HCT116 (cell line): Measurements from ENCODE around the gene LIPH. TPM values are rescaled to one million over a fixed set of nuclear protein-coding genes. Genes with fewer than 3 reads are reported as not detected.

ENCODE experiments used
- ATAC-seq: fragments of 200-7000 bp; cut with Tn5 transposase; 2 replicates; pipeline ENCODE4 v1.9.1; 2020; ENCODE audit warnings: mild to moderate bottlenecking, moderate library complexity
- BruUV-seq: library from RNA; stranded (reverse); fragments of 400-500 nt; replicated peaks from 2 replicates; lab custom pipeline; 2021; lab: Mats Ljungman, UMichigan
- CTCF ChIA-PET: fragments of 300-600 bp; sonication (Branson Sonifier 250); formaldehyde crosslinking; loops from one replicate; lab custom pipeline; 2021; ENCODE audit warnings: antibody characterized with exemption; lab: Charles Lee
- POLR2A ChIA-PET: fragments of 300-600, 350-600 bp; sonication (Branson Sonifier 250); formaldehyde crosslinking; loops from one replicate; lab custom pipeline; 2021; ENCODE audit warnings: antibody characterized with exemption; lab: Charles Lee
- RAD21 ChIA-PET, 2 experiments: fragments of 300-600 bp; sonication (Branson Sonifier 250); formaldehyde crosslinking; loops; one replicate each; lab custom pipeline; 2023; ENCODE audit warnings: low total read pairs in 2 of 2; ENCODE audit not compliant: uncharacterized antibody in 2 of 2, unreplicated experiment in 2 of 2, low non-redundant PET in 1 of 2; lab: Charles Lee
- DNase-seq: peaks from one replicate; pipeline ENCODE4 v3.0.0-alpha.2; 2010; ENCODE audit warnings: low read depth, low spot score
- H2AFZ ChIP-seq: fragments of 200-600 bp; shearing (Covaris generic), sonication (generic); 2 replicates; pipeline ENCODE4 v1.6.1; 2017; ENCODE audit warnings: low read depth, mixed run types, mixed read lengths, antibody characterized with exemption, low read length; ENCODE audit not compliant: poor library complexity, severe bottlenecking
- H3K27ac ChIP-seq: 2 replicates; pipeline ENCODE4 v1.5.1; 2012; ENCODE audit warnings: low read depth, low read length
- H3K27me3 ChIP-seq: fragments of 200-600 bp; sonication (generic); 2 replicates; pipeline ENCODE4 v1.6.1; 2016; ENCODE audit warnings: mixed run types, low read length, mixed read lengths; ENCODE audit not compliant: insufficient read depth
- H3K36me3 ChIP-seq, 2 experiments: fragments of 200-500 bp in 1 of 2; fragments of 200-600 bp in 1 of 2; sonication (Bioruptor generic) in 1 of 2; sonication (generic) in 1 of 2; 2 replicates each; pipeline versions ENCODE4 v1.5.1 to v1.6.1; 2014 to 2016; ENCODE audit warnings: low read length in 2 of 2, inconsistent platforms in 1 of 2, mixed read lengths in 1 of 2, mixed run types in 1 of 2; ENCODE audit not compliant: insufficient read depth in 2 of 2, control insufficient read depth in 1 of 2
- H3K4me1 ChIP-seq, 2 experiments: fragments of 200-600 bp in 1 of 2; sonication (generic) in 1 of 2; 2 replicates each; pipeline versions ENCODE4 v1.5.1 to v1.6.1; 2012 to 2017; ENCODE audit warnings: low read length in 2 of 2, inconsistent platforms in 1 of 2, mild to moderate bottlenecking in 1 of 2, mixed read lengths in 1 of 2, mixed run types in 1 of 2, moderate library complexity in 1 of 2; ENCODE audit not compliant: insufficient read depth in 2 of 2, control insufficient read depth in 1 of 2
- H3K4me2 ChIP-seq: fragments of 200-600 bp; sonication (generic); 2 replicates; pipeline ENCODE4 v1.6.1; 2017; ENCODE audit warnings: mixed run types, low read length, mixed read lengths
- H3K4me3 ChIP-seq, 2 experiments: fragments of 200-600 bp in 1 of 2; sonication (generic) in 1 of 2; replicated peaks in 1 of 2; 2 replicates each; pipeline ENCODE4 v1.5.1; 2011 to 2016; ENCODE audit warnings: low read length in 2 of 2, control low read depth in 1 of 2, low read depth in 1 of 2, mild to moderate bottlenecking in 1 of 2, mixed read lengths in 1 of 2, mixed run types in 1 of 2
- H3K79me2 ChIP-seq: fragments of 200-600 bp; sonication (generic); 2 replicates; pipeline ENCODE4 v1.6.1; 2017; ENCODE audit warnings: mild to moderate bottlenecking, mixed run types, low read length, moderate library complexity, mixed read lengths; ENCODE audit not compliant: insufficient read depth
- H3K9ac ChIP-seq: fragments of 200-600 bp; sonication (generic); 2 replicates; pipeline ENCODE4 v1.6.1; 2016; ENCODE audit warnings: low read length, mixed read lengths
- H3K9me2 ChIP-seq: fragments of 200-600 bp; sonication (generic), shearing (Covaris generic); 2 replicates; pipeline ENCODE4 v1.6.1; 2017; ENCODE audit warnings: mixed run types, mild to moderate bottlenecking, moderate library complexity; ENCODE audit not compliant: insufficient read depth
- H3K9me3 ChIP-seq, 2 experiments: fragments of 200-500 bp in 1 of 2; fragments of 200-600 bp in 1 of 2; sonication (Bioruptor generic) in 1 of 2; sonication (generic) in 1 of 2; 2 replicates each; pipeline ENCODE4 v1.6.1; 2014 to 2017; ENCODE audit warnings: low read length in 2 of 2, mixed read lengths in 2 of 2, inconsistent platforms in 1 of 2, low read depth in 1 of 2, mild to moderate bottlenecking in 1 of 2, mixed run types in 1 of 2, moderate library complexity in 1 of 2; ENCODE audit not compliant: control insufficient read depth in 1 of 2, insufficient read depth in 1 of 2
- H4K20me1 ChIP-seq: fragments of 200-600 bp; sonication (generic), shearing (Covaris generic); 2 replicates; pipeline ENCODE4 v1.6.1; 2017; ENCODE audit warnings: mixed run types, mild to moderate bottlenecking, moderate library complexity; ENCODE audit not compliant: insufficient read depth
- ATF3 ChIP-seq: IDR thresholded peaks from 2 replicates; pipeline ENCODE4 v1.6.1; 2012
- CEBPB ChIP-seq: IDR thresholded peaks from 2 replicates; pipeline ENCODE4 v1.6.1; 2012; ENCODE audit warnings: low read depth
- EGR1 ChIP-seq: IDR thresholded peaks from 2 replicates; pipeline ENCODE4 v1.6.1; 2012; ENCODE audit warnings: low read depth
- ELF1 ChIP-seq: IDR thresholded peaks from 2 replicates; pipeline ENCODE4 v1.6.1; 2012; ENCODE audit warnings: low read depth, borderline replicate concordance
- EZH2 ChIP-seq: fragments of 200-600 bp; sonication (generic); IDR thresholded peaks from 2 replicates; pipeline ENCODE4 v1.6.1; 2017; ENCODE audit warnings: antibody characterized with exemption, mixed run types
- FOSL1 ChIP-seq: IDR thresholded peaks from 2 replicates; pipeline ENCODE4 v1.6.1; 2012; ENCODE audit warnings: low read depth
- MAX ChIP-seq: IDR thresholded peaks from 2 replicates; pipeline ENCODE4 v1.6.1; 2012
- POLR2AphosphoS5 ChIP-seq: IDR thresholded peaks from 2 replicates; pipeline ENCODE4 v1.6.1; 2011; ENCODE audit warnings: mild to moderate bottlenecking, low read depth, low read length, moderate library complexity
- SIN3A ChIP-seq: IDR thresholded peaks from 2 replicates; pipeline ENCODE4 v1.6.1; 2012; ENCODE audit warnings: low read depth
- SP1 ChIP-seq: IDR thresholded peaks from 2 replicates; pipeline ENCODE4 v1.6.1; 2012; ENCODE audit warnings: low read depth
- SRF ChIP-seq: IDR thresholded peaks from 2 replicates; pipeline ENCODE4 v1.6.1; 2012; ENCODE audit warnings: low read depth
- TCF7L2 ChIP-seq: IDR thresholded peaks from 2 replicates; pipeline ENCODE4 v1.7.0; 2011; ENCODE audit warnings: borderline replicate concordance, inconsistent platforms; ENCODE audit not compliant: insufficient read depth, insufficient read length; ENCODE audit errors: extremely low read depth
- ZFX ChIP-seq: fragments of 450-650 bp; IDR thresholded peaks from 2 replicates; pipeline ENCODE4 v1.6.1; 2017
- ZNF274 ChIP-seq: fragments of 200-500 bp; sonication (Bioruptor generic); IDR thresholded peaks from 2 replicates; pipeline ENCODE4 v1.6.1; 2014; ENCODE audit warnings: mild to moderate bottlenecking, low read depth, low read length, inconsistent platforms
- intact Hi-C: fragments of 100-400 bp; cut with micrococcal nuclease; formaldehyde crosslinking; loops from 2 replicates; pipeline ENCODE4 v1.10.0; 2022
- total RNA-seq: library from RNA; stranded (reverse); gene quantifications from one replicate; pipeline ENCODE4 v1.2.1, GENCODE V29; 2021; ENCODE audit not compliant: unreplicated experiment
- TF ChIP-seq, protein P1 (sequence below), 3 experiments: fragments of 200-600 bp in 1 of 3; sonication (generic) in 1 of 3; IDR thresholded peaks in 2 of 3; conservative IDR thresholded peaks in 1 of 3; 2 replicates each; pipeline ENCODE4 v1.5.1; 2012 to 2017; ENCODE audit warnings: low read depth in 2 of 3, low read length in 2 of 3, antibody characterized with exemption in 1 of 3, borderline replicate concordance in 1 of 3, control low read depth in 1 of 3, mild to moderate bottlenecking in 1 of 3, mixed read lengths in 1 of 3, mixed run types in 1 of 3, moderate library complexity in 1 of 3; ENCODE audit not compliant: insufficient read depth in 1 of 3
- TF ChIP-seq, protein P2 (sequence below): IDR thresholded peaks from 2 replicates; pipeline ENCODE4 v1.6.1; 2012; ENCODE audit warnings: low read depth

LIPH gene
- total RNA-seq, 1 experiment from 2014 or later: 13.7 TPM

DNA sequence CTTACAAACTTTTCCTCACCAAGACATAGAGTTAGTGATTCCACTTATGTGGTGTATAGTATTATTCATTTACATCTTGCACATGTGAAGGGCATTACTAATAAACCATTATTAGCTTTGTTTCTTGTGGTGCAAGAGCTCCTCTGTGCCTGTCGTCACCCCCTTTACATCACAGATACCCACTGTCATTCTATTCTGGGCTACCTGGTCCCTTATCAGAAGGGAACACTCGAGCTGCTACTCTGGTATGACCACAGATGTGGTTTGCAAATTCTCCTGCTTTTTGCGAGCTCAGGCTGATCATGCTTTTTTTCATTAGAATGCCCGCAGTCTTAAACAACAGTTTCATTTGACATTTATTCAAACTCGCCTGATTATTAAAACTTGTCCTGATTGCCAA is 19.8 kb upstream of the LIPH start (continued):
- TF ChIP-seq, protein P1, sequence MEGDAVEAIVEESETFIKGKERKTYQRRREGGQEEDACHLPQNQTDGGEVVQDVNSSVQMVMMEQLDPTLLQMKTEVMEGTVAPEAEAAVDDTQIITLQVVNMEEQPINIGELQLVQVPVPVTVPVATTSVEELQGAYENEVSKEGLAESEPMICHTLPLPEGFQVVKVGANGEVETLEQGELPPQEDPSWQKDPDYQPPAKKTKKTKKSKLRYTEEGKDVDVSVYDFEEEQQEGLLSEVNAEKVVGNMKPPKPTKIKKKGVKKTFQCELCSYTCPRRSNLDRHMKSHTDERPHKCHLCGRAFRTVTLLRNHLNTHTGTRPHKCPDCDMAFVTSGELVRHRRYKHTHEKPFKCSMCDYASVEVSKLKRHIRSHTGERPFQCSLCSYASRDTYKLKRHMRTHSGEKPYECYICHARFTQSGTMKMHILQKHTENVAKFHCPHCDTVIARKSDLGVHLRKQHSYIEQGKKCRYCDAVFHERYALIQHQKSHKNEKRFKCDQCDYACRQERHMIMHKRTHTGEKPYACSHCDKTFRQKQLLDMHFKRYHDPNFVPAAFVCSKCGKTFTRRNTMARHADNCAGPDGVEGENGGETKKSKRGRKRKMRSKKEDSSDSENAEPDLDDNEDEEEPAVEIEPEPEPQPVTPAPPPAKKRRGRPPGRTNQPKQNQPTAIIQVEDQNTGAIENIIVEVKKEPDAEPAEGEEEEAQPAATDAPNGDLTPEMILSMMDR (IDR thresholded peaks at IDR 0.05 in 2 of 3, conservative IDR thresholded peaks at IDR 0.05 in 1 of 3; ENCODE audit: borderline replicate concordance in 1 of 3, insufficient read depth in 1 of 3, low read depth in 2 of 3, low read length in 2 of 3): no peak
- TF ChIP-seq SP1 (no peak), EZH2 (no peak), ZNF274 (no peak)
- TF ChIP-seq, all 23 proteins: peak for 0

DNA sequence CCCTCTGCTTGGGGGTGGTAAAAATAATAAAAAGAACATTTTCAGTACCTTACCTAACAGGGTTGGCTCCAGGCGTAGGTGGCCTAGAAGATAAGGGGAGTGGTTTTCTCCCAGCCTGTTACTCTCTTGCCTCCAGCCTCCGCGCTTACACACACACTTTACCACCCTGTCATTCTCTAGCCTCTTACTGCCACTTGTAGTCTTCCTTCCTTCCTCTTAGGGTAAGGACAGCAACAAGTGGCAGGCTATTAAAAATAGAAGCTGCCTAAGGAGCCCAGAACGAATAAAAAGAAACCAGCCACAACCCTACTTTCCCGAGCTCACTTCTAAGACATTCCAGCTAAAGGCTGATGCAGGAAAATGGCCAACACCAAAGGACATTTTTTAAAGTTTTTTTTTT is 9.6 kb upstream of the LIPH start:
- H3K4me1 ChIP-seq: peaks cover 17 to 19% of the 10 kb centered on the region in 2 experiments; a peak in 3 of 4 replicates
- H3K27ac ChIP-seq: no peak overlapping the region
- H3K9ac ChIP-seq: no peak overlapping the region
- TF ChIP-seq CEBPB (no peak), ZNF274 (no peak), POLR2AphosphoS5 (no peak), SP1 (no peak), EZH2 (no peak), TCF7L2 (no peak), MAX (no peak), SRF (no peak), EGR1 (no peak), ELF1 (no peak), ATF3 (no peak), ZFX (no peak), SIN3A (no peak), FOSL1 (no peak)
- TF ChIP-seq, protein P1 (IDR thresholded peaks at IDR 0.05 in 2 of 3, conservative IDR thresholded peaks at IDR 0.05 in 1 of 3; ENCODE audit: borderline replicate concordance in 1 of 3, insufficient read depth in 1 of 3, low read depth in 2 of 3, low read length in 2 of 3): no peak
- TF ChIP-seq, protein P2, sequence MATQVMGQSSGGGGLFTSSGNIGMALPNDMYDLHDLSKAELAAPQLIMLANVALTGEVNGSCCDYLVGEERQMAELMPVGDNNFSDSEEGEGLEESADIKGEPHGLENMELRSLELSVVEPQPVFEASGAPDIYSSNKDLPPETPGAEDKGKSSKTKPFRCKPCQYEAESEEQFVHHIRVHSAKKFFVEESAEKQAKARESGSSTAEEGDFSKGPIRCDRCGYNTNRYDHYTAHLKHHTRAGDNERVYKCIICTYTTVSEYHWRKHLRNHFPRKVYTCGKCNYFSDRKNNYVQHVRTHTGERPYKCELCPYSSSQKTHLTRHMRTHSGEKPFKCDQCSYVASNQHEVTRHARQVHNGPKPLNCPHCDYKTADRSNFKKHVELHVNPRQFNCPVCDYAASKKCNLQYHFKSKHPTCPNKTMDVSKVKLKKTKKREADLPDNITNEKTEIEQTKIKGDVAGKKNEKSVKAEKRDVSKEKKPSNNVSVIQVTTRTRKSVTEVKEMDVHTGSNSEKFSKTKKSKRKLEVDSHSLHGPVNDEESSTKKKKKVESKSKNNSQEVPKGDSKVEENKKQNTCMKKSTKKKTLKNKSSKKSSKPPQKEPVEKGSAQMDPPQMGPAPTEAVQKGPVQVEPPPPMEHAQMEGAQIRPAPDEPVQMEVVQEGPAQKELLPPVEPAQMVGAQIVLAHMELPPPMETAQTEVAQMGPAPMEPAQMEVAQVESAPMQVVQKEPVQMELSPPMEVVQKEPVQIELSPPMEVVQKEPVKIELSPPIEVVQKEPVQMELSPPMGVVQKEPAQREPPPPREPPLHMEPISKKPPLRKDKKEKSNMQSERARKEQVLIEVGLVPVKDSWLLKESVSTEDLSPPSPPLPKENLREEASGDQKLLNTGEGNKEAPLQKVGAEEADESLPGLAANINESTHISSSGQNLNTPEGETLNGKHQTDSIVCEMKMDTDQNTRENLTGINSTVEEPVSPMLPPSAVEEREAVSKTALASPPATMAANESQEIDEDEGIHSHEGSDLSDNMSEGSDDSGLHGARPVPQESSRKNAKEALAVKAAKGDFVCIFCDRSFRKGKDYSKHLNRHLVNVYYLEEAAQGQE: no peak
- no peak overlapping the region for H3K4me2 ChIP-seq
- H3K27me3 ChIP-seq: no peaks in the 10 kb centered on the region
- RAD21 ChIA-PET: no interaction called here
- H4K20me1 ChIP-seq: no peaks in the 10 kb centered on the region
- intact Hi-C loops: no loop called here
- H3K79me2 ChIP-seq: no peaks in the 10 kb centered on the region
- CTCF ChIA-PET: interaction anchor here (0.5 kb wide), 1 partner anchor 39 kb away, joined by 3 read pairs; no protein-coding TSS in a partner anchor
- no peak overlapping the region for H3K4me3 ChIP-seq
- ATAC-seq (no peak), DNase-seq (no peak)
- no peaks in the 10 kb centered on the region for H3K36me3 ChIP-seq
- POLR2A ChIA-PET: no interaction called here
- BruUV-seq: no TSS peak
- no peaks in the 10 kb centered on the region for H3K9me2 ChIP-seq
- H3K9me3 ChIP-seq: no peaks in the 10 kb centered on the region
- H2AFZ ChIP-seq: no peak overlapping the region
